ENCODE results near the gene PPCDC. TPM values are rescaled to one million over a fixed set of nuclear protein-coding genes. Genes with fewer than 3 reads are reported as not detected.

The PPCDC gene
- total RNA-seq, result 10 to 100 TPM in 3 of 4 donors, 1 to 10 TPM in 1; 8.4 to 63.5 (median 20.5) TPM

GRCh38 chr15:75023181-75023871 is at the start of gene PPCDC:
Gene PPCDC, plus strand, starts transcription at chr15:75023590. Its CDS starts 4,729 bp downstream, at chr15:75028319.
- Histone ChIP-seq H3K27ac (peak within 1 kb of the TSS; percentile 83 to 89 (median 85)), H3K4me1 (peaks cover 0 to 16% (median 0%) of the 10 kb centered on the region in 4 donors), H3K9me3 (no peaks in the 10 kb centered on the region), H3K27me3 (no peaks in the 10 kb centered on the region), H3K4me3 (peak within 1 kb of the TSS; percentile 73 to 89 (median 82)), H3K36me3 (no peaks in the 10 kb centered on the region)
- no peak for TF ChIP-seq CTCF (IDR thresholded peaks at IDR 0.05)
- TF ChIP-seq POLR2A (IDR thresholded peaks at IDR 0.05), result peak; percentile 84 to 87
- DNase-seq, result peak; percentile 95 to 99 (median 96)

GRCh38 chr15:74976159-74976558 is 47.2 kb upstream of the PPCDC start:
- no peak for DNase-seq
- H3K4me1 ChIP-seq, result no peaks in the 10 kb centered on the region
- no peak overlapping the region for H3K27ac ChIP-seq
- H3K36me3 ChIP-seq, result no peaks in the 10 kb centered on the region
- TF ChIP-seq POLR2A (IDR thresholded peaks at IDR 0.05) (no peak), CTCF (IDR thresholded peaks at IDR 0.05) (peak in 1 of 6 experiments; percentile 10)
- no peaks in the 10 kb centered on the region for H3K27me3 ChIP-seq
- no peak overlapping the region for H3K4me3 ChIP-seq
- no peaks in the 10 kb centered on the region for H3K9me3 ChIP-seq

- Histone ChIP-seq H3K27me3 (no peaks in the 10 kb centered on the region), H3K27ac (no peak overlapping the region), H3K4me1 (no peaks in the 10 kb centered on the region), H3K9me3 (no peaks in the 10 kb centered on the region), H3K4me3 (no peak overlapping the region), H3K36me3 (no peaks in the 10 kb centered on the region)
- TF ChIP-seq POLR2A (IDR thresholded peaks at IDR 0.05), result no peak
- no peak for TF ChIP-seq CTCF (IDR thresholded peaks at IDR 0.05)
- DNase-seq, result no peak
Observed at GRCh38 chr15:74977599-74977998, 45.8 kb upstream of the PPCDC start.

GRCh38 chr15:74978077-74978476 is 45.3 kb upstream of the PPCDC start:
- no peaks in the 10 kb centered on the region for H3K4me1 ChIP-seq
- DNase-seq, result no peak
- H3K4me3 ChIP-seq, result no peak overlapping the region
- TF ChIP-seq CTCF (IDR thresholded peaks at IDR 0.05) (no peak), POLR2A (IDR thresholded peaks at IDR 0.05) (no peak)
- H3K27me3 ChIP-seq, result no peaks in the 10 kb centered on the region
- H3K27ac ChIP-seq, result no peak overlapping the region
- H3K36me3 ChIP-seq, result no peaks in the 10 kb centered on the region
- no peaks in the 10 kb centered on the region for H3K9me3 ChIP-seq

- Histone ChIP-seq H3K27me3 (no peaks in the 10 kb centered on the region), H3K9me3 (no peaks in the 10 kb centered on the region), H3K27ac (no peak overlapping the region), H3K4me1 (no peaks in the 10 kb centered on the region), H3K36me3 (no peaks in the 10 kb centered on the region), H3K4me3 (no peak overlapping the region)
- TF ChIP-seq CTCF (IDR thresholded peaks at IDR 0.05) (no peak), POLR2A (IDR thresholded peaks at IDR 0.05) (no peak)
- no peak for DNase-seq
Observed at GRCh38 chr15:74978503-74978902, 44.9 kb upstream of the PPCDC start.
